Peyer's patch (tissue), 4 donors: ENCODE measurements around the gene SVOPL.

Experiments
- POLR2A ChIP-seq, 2 donors: fragments of 450-650 bp; IDR thresholded peaks; one replicate each; pipeline ENCODE4 v1.5.1; 2017; ENCODE audit warnings: antibody characterized with exemption in 2 of 2, mild to moderate bottlenecking in 2 of 2, moderate library complexity in 2 of 2
- TF ChIP-seq, protein P1 (sequence below), 6 experiments: fragments of 450-650 bp in 4 of 6; fragments of 200-600 bp in 2 of 6; sonication (generic) in 1 of 6; IDR thresholded peaks; one replicate each; pipeline ENCODE4 v1.5.1; 2017 to 2019; ENCODE audit warnings: antibody characterized with exemption in 6 of 6, mild to moderate bottlenecking in 3 of 6, moderate library complexity in 1 of 6

DNA sequence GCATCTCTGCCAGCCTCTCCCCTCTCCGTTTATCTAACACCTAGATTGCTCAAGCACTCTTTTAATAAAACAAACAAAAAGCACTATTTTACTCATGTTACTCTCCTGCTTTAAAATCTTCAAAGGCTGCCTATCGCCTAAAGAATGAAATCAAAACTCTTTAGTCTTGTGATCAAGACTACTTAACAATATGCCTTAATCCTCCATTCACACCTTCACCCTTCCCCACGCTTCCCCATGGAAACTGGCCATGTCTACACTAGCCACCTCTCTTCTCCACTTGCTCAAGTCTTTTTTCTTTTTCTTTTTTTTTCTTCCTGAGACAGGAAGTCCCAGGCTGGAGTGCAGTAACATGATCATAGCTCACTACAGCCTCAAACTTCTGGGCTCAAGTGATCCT is 48.8 kb upstream of the SVOPL start:
- no peak for TF ChIP-seq POLR2A (IDR thresholded peaks at IDR 0.05)
- TF ChIP-seq, protein P1, sequence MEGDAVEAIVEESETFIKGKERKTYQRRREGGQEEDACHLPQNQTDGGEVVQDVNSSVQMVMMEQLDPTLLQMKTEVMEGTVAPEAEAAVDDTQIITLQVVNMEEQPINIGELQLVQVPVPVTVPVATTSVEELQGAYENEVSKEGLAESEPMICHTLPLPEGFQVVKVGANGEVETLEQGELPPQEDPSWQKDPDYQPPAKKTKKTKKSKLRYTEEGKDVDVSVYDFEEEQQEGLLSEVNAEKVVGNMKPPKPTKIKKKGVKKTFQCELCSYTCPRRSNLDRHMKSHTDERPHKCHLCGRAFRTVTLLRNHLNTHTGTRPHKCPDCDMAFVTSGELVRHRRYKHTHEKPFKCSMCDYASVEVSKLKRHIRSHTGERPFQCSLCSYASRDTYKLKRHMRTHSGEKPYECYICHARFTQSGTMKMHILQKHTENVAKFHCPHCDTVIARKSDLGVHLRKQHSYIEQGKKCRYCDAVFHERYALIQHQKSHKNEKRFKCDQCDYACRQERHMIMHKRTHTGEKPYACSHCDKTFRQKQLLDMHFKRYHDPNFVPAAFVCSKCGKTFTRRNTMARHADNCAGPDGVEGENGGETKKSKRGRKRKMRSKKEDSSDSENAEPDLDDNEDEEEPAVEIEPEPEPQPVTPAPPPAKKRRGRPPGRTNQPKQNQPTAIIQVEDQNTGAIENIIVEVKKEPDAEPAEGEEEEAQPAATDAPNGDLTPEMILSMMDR (IDR thresholded peaks at IDR 0.05), result no peak
